ENCODE data around the gene DST. TPM values are rescaled to one million over a fixed set of nuclear protein-coding genes. Genes with fewer than 3 reads are reported as not detected.

Gene DST
- total RNA-seq, 2 experiments from 2014 or later, result 5.7 to 5.9 TPM

DNA sequence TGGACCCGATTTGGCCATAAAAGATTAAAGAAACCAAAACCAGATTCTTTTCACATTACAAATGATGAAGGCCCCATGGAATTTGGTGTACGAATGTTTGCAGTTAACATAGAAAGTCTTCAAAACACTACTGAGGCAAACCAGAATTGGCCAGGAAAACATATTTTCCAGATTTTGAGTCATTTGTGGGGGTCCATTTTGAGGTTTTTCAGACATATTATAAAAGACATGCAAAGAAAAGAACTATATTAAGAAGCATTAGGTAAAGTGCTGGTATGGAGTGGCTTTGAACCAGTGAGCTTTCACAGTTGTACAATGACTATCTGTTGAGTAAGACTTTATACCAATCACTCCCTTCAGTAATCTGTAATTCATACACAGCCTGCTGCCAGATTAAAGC, 226.4 kb downstream of the DST start:
- TF ChIP-seq, protein P1, sequence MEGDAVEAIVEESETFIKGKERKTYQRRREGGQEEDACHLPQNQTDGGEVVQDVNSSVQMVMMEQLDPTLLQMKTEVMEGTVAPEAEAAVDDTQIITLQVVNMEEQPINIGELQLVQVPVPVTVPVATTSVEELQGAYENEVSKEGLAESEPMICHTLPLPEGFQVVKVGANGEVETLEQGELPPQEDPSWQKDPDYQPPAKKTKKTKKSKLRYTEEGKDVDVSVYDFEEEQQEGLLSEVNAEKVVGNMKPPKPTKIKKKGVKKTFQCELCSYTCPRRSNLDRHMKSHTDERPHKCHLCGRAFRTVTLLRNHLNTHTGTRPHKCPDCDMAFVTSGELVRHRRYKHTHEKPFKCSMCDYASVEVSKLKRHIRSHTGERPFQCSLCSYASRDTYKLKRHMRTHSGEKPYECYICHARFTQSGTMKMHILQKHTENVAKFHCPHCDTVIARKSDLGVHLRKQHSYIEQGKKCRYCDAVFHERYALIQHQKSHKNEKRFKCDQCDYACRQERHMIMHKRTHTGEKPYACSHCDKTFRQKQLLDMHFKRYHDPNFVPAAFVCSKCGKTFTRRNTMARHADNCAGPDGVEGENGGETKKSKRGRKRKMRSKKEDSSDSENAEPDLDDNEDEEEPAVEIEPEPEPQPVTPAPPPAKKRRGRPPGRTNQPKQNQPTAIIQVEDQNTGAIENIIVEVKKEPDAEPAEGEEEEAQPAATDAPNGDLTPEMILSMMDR (IDR thresholded peaks at IDR 0.05), result no peak
- CTCF ChIA-PET, result interaction anchor here (0.9 kb wide), 1 partner anchor 15 kb away, joined by 3 read pairs; no protein-coding TSS in a partner anchor
- intact Hi-C loops (cut with DNase I, micrococcal nuclease), result no loop called here

DNA sequence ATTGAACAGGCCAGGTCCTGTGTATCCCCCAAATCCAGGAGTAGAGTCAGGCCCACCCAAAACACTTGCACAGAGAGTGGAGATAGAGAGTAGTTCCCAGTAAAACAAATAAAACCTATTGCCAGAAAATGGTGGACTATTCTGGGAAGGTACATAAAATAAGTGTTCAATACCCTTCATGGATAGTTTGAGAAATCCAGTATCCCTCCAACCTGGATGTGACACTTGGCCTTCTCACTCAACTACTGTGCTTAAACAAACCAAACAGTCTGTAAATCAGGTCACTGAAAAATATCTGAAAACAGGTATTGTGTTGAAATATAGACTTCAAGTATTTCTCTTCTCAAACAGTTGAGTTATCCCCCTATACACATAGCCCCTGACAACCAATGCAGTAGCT, 233.7 kb downstream of the DST start:
- Histone ChIP-seq H3K4me1 (ENCODE audit: insufficient read depth, low read length) (no peaks in the 10 kb centered on the region), H3K4me3 (ENCODE audit: low read length) (no peak overlapping the region), H3K36me3 (ENCODE audit: insufficient read depth, low read length) (no peaks in the 10 kb centered on the region), H3K9me3 (ENCODE audit: control insufficient read depth in 1 of 2, insufficient read depth in 1 of 2, low read length in 2 of 2) (no peaks in the 10 kb centered on the region), H3K27me3 (ENCODE audit: control insufficient read depth in 1 of 2, insufficient read depth in 2 of 2, low read length in 2 of 2) (no peaks in the 10 kb centered on the region), H3K27ac (ENCODE audit: low read depth in 1 of 2, low read length in 2 of 2) (no peak overlapping the region)
- DNase-seq (no peak), ATAC-seq (ENCODE audit: poor library complexity) (no peak)
- POLR2A ChIA-PET, result no interaction called here
- intact Hi-C loops (cut with DNase I, micrococcal nuclease), result no loop called here
- TF ChIP-seq, protein P1 (IDR thresholded peaks at IDR 0.05), result no peak
- Mint-ChIP-seq H3K4me3 (no peak overlapping the region), H3K27ac (no peak overlapping the region), H3K9me3 (no peaks in the 10 kb centered on the region), H3K36me3 (ENCODE audit: low read depth) (no peaks in the 10 kb centered on the region), H3K27me3 (peaks cover 4% of the 10 kb centered on the region), H3K4me1 (ENCODE audit: low read depth) (no peaks in the 10 kb centered on the region)
- CTCF ChIA-PET, result no interaction called here

More for the DNA sequence above, 226.4 kb downstream of the DST start:
- Histone ChIP-seq H3K9me3 (ENCODE audit: control insufficient read depth in 1 of 2, insufficient read depth in 1 of 2, low read length in 2 of 2) (no peaks in the 10 kb centered on the region), H3K4me1 (ENCODE audit: insufficient read depth, low read length) (no peaks in the 10 kb centered on the region), H3K4me3 (ENCODE audit: low read length) (no peak overlapping the region), H3K36me3 (ENCODE audit: insufficient read depth, low read length) (no peaks in the 10 kb centered on the region), H3K27me3 (ENCODE audit: control insufficient read depth in 1 of 2, insufficient read depth in 2 of 2, low read length in 2 of 2) (no peaks in the 10 kb centered on the region), H3K27ac (ENCODE audit: low read depth in 1 of 2, low read length in 2 of 2) (no peak overlapping the region)
- H3K4me3 Mint-ChIP-seq, result no peak overlapping the region
- no peak for DNase-seq
- no peaks in the 10 kb centered on the region for H3K36me3 Mint-ChIP-seq (ENCODE audit: low read depth)
- H3K27ac Mint-ChIP-seq, result no peak overlapping the region
- no peaks in the 10 kb centered on the region for H3K4me1 Mint-ChIP-seq (ENCODE audit: low read depth)
- no peaks in the 10 kb centered on the region for H3K9me3 Mint-ChIP-seq
- no peaks in the 10 kb centered on the region for H3K27me3 Mint-ChIP-seq
- ATAC-seq (ENCODE audit: poor library complexity), result no peak
- POLR2A ChIA-PET, result no interaction called here

Measured in CD4-positive, alpha-beta T cell (primary cell).